Measurements from ENCODE around the gene SLC6A11. TPM values are rescaled to one million over a fixed set of nuclear protein-coding genes. Genes with fewer than 3 reads are reported as not detected.

SLC6A11 gene
- total and polyA plus RNA-seq, 2 of the 13 experiments (the other 11 are each of a cell fraction or from before 2014, with no cell fraction given) = 17.9 to 34.5 TPM

- no peak for TF ChIP-seq CEBPZ (IDR thresholded peaks at IDR 0.05; ENCODE audit: low read length)
- peak; percentile 59 for TF ChIP-seq PAXIP1 (CRISPR knock-in tag; conservative IDR thresholded peaks at IDR 0.05)
- peak; percentile 20; the same call in 1 of the 2 replicates for TF ChIP-seq SKIL (CRISPR knock-in tag; IDR thresholded peaks at IDR 0.05; ENCODE audit: borderline replicate concordance)
- no peak for TF ChIP-seq PHB2 (IDR thresholded peaks at IDR 0.05; ENCODE audit: partially characterized antibody)
- no peak for TF ChIP-seq SOX13 (IDR thresholded peaks at IDR 0.05)
- peak in 1 of 2 experiments; percentile 49; a peak in 1 of 4 replicates for TF ChIP-seq SOX13 (CRISPR knock-in tag; conservative IDR thresholded peaks at IDR 0.05 in 1 of 2, IDR thresholded peaks at IDR 0.05 in 1 of 2)
- no peak for TF ChIP-seq ZHX2 (IDR thresholded peaks at IDR 0.05; ENCODE audit: low read depth)
- TF ChIP-seq ZHX2 (CRISPR knock-in tag; IDR thresholded peaks at IDR 0.05; ENCODE audit: borderline replicate concordance) = no peak
- TF ChIP-seq FOSL1 (CRISPR knock-in tag; IDR thresholded peaks at IDR 0.05; ENCODE audit: borderline replicate concordance) = peak; percentile 78; the same call in 1 of the 2 replicates
- TF ChIP-seq NR2C2 (CRISPR knock-in tag; IDR thresholded peaks at IDR 0.05; ENCODE audit: borderline replicate concordance) = peak; percentile 65; the same call in 1 of the 2 replicates
- peak; percentile 65 for TF ChIP-seq FOXO1 (CRISPR knock-in tag; IDR thresholded peaks at IDR 0.05)
- peak; percentile 77 for TF ChIP-seq ATF3 (CRISPR knock-in tag; IDR thresholded peaks at IDR 0.05)
These were observed 39.2 kb downstream of the SLC6A11 start (continued) for GRCh38 chr3:10855083-10855870.

Data from HepG2 (cell line).